ENCODE measurements around the gene HTR2A. TPM values are rescaled to one million over a fixed set of nuclear protein-coding genes. Genes with fewer than 3 reads are reported as not detected.

The HTR2A gene
- total RNA-seq, 1 experiment from 2014 or later, result not detected

DNA sequence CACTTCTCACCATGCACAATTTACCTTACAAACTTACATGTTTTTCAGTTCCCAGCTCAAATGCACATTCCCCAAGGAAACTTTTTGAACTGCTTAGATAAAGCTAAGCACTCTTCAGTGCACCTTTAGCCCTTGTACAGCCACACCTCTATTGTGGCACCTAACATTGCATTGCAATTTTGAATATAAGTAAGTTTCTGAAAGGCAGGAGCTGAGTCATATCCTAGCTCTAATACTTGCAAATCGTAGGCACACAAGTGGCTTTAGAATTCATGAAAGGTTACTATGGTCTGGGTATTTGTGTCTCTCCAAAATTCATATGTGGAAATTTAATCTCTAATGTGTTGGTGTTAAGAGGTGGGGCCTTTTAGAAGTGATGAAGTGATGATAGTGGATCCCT lies 95.0 kb downstream of the HTR2A start:
- Histone ChIP-seq H3K9me3 (ENCODE audit: control insufficient read depth, insufficient read depth, low read depth, low read length) (no peaks in the 10 kb centered on the region), H3K27me3 (ENCODE audit: control insufficient read depth, insufficient read depth, low read length) (no peaks in the 10 kb centered on the region), H3K27ac (ENCODE audit: low read length) (no peak overlapping the region), H3K4me1 (ENCODE audit: control insufficient read depth, insufficient read depth, low read length) (peaks cover 7% of the 10 kb centered on the region), H3K4me3 (ENCODE audit: low read depth in 2 of 2, low read length in 2 of 2) (no peak overlapping the region), H3K36me3 (ENCODE audit: control insufficient read depth, insufficient read depth, low read length) (no peaks in the 10 kb centered on the region)
- DNase-seq (ENCODE audit: low read depth, low spot score) (no peak), ATAC-seq (no peak)
- TF ChIP-seq TCF7L2 (IDR thresholded peaks at IDR 0.05; ENCODE audit: low read depth, low read length), result no peak
- no peak for TF ChIP-seq POLR2AphosphoS5 (IDR thresholded peaks at IDR 0.05; ENCODE audit: low read depth, low read length)
- TF ChIP-seq, protein P1, sequence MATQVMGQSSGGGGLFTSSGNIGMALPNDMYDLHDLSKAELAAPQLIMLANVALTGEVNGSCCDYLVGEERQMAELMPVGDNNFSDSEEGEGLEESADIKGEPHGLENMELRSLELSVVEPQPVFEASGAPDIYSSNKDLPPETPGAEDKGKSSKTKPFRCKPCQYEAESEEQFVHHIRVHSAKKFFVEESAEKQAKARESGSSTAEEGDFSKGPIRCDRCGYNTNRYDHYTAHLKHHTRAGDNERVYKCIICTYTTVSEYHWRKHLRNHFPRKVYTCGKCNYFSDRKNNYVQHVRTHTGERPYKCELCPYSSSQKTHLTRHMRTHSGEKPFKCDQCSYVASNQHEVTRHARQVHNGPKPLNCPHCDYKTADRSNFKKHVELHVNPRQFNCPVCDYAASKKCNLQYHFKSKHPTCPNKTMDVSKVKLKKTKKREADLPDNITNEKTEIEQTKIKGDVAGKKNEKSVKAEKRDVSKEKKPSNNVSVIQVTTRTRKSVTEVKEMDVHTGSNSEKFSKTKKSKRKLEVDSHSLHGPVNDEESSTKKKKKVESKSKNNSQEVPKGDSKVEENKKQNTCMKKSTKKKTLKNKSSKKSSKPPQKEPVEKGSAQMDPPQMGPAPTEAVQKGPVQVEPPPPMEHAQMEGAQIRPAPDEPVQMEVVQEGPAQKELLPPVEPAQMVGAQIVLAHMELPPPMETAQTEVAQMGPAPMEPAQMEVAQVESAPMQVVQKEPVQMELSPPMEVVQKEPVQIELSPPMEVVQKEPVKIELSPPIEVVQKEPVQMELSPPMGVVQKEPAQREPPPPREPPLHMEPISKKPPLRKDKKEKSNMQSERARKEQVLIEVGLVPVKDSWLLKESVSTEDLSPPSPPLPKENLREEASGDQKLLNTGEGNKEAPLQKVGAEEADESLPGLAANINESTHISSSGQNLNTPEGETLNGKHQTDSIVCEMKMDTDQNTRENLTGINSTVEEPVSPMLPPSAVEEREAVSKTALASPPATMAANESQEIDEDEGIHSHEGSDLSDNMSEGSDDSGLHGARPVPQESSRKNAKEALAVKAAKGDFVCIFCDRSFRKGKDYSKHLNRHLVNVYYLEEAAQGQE (IDR thresholded peaks at IDR 0.05; ENCODE audit: insufficient read depth in 1 of 2, low read depth in 2 of 2, low read length in 1 of 2), result no peak
- TF ChIP-seq SIN3A (IDR thresholded peaks at IDR 0.05; ENCODE audit: borderline replicate concordance, insufficient read depth, low read depth, low read length), result no peak
- TF ChIP-seq, protein P2, sequence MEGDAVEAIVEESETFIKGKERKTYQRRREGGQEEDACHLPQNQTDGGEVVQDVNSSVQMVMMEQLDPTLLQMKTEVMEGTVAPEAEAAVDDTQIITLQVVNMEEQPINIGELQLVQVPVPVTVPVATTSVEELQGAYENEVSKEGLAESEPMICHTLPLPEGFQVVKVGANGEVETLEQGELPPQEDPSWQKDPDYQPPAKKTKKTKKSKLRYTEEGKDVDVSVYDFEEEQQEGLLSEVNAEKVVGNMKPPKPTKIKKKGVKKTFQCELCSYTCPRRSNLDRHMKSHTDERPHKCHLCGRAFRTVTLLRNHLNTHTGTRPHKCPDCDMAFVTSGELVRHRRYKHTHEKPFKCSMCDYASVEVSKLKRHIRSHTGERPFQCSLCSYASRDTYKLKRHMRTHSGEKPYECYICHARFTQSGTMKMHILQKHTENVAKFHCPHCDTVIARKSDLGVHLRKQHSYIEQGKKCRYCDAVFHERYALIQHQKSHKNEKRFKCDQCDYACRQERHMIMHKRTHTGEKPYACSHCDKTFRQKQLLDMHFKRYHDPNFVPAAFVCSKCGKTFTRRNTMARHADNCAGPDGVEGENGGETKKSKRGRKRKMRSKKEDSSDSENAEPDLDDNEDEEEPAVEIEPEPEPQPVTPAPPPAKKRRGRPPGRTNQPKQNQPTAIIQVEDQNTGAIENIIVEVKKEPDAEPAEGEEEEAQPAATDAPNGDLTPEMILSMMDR (IDR thresholded peaks at IDR 0.05), result no peak
- BruUV-seq (replicated peaks), result no TSS peak
- ChIA-PET CTCF (no interaction called here), POLR2A (no interaction called here)
- in situ Hi-C loops (cut with HindIII; ENCODE audit: low pct_unique_long_range_greater_than_20kb, low sequenced_read_pairs) (no loop called here), intact Hi-C loops (cut with micrococcal nuclease; ENCODE audit: unreplicated experiment) (no loop called here)

DNA sequence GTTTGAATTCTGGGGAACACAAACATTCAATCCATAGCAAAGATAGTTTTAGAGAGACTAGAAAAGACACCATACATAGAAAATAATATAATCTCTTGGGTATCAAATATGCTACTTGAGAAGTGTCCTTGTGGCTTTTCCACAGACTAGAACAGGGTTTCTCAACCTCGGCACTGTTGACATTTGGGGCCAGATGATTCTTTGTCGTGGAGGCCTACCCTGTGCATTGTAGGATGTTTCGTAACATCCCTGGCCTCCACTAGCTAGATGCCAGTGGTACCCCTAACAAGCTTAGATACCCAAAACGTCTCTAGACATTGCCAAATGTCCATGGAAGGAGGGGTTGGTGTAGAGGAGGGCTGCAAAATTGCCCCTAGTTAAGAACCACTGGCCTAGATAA lies 97.7 kb downstream of the HTR2A start:
- ATAC-seq, result no peak
- Histone ChIP-seq H3K27ac (ENCODE audit: low read length) (no peak overlapping the region), H3K4me1 (ENCODE audit: control insufficient read depth, insufficient read depth, low read length) (peaks cover 7% of the 10 kb centered on the region), H3K36me3 (ENCODE audit: control insufficient read depth, insufficient read depth, low read length) (no peaks in the 10 kb centered on the region; the same call in 1 of the 2 replicates), H3K4me3 (ENCODE audit: low read depth in 2 of 2, low read length in 2 of 2) (no peak overlapping the region), H3K9me3 (ENCODE audit: control insufficient read depth, insufficient read depth, low read depth, low read length) (no peaks in the 10 kb centered on the region), H3K27me3 (ENCODE audit: control insufficient read depth, insufficient read depth, low read length) (no peaks in the 10 kb centered on the region)
- DNase-seq (ENCODE audit: low read depth, low spot score), result no peak
- no TSS peak for BruUV-seq (replicated peaks)
- in situ Hi-C loops (cut with HindIII; ENCODE audit: low pct_unique_long_range_greater_than_20kb, low sequenced_read_pairs) (no loop called here), intact Hi-C loops (cut with micrococcal nuclease; ENCODE audit: unreplicated experiment) (no loop called here)
- TF ChIP-seq SIN3A (IDR thresholded peaks at IDR 0.05; ENCODE audit: borderline replicate concordance, insufficient read depth, low read depth, low read length) (no peak), TCF7L2 (IDR thresholded peaks at IDR 0.05; ENCODE audit: low read depth, low read length) (no peak)
- ChIA-PET POLR2A (no interaction called here), CTCF (no interaction called here)

DNA sequence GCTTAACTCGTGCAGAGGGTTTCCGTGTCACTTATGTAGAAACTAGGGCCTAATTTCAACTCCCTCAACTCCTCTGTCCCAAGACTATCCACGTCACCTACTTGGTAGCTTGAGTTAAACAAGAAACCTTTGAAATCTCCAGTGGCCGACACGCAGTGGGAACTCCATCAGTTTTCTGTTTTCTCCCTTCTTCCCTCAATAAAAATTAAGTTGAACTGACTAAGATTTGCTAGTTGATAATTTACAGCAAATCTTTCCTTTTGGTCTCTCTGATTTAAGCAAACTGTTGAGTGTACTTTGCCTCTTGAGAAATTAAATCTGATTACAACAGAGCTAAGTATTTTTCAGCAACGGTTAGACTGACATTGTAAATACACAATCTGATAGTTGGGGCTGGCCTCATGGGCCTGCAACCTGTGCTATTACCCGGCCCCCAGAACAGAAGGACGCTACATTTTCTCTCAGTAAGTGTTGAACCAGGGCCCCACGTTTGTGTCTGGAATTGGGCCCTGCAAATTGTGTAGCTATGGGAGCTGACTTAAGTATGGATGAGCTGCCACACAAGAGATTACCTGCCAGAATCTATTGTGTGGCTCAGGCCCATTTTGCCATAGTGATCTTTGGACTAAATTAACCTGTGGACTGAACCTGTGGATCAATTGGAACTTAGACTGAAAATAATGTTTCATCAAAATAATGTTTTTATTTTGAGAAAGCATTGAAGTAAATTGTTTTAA lies 99.2 kb downstream of the HTR2A start:
- Histone ChIP-seq H3K27ac (ENCODE audit: low read length) (peak overlapping the region; percentile 93), H3K4me1 (ENCODE audit: control insufficient read depth, insufficient read depth, low read length) (peaks cover 7% of the 10 kb centered on the region), H3K9me3 (ENCODE audit: control insufficient read depth, insufficient read depth, low read depth, low read length) (no peaks in the 10 kb centered on the region), H3K27me3 (ENCODE audit: control insufficient read depth, insufficient read depth, low read length) (no peaks in the 10 kb centered on the region), H3K4me3 (ENCODE audit: low read depth in 2 of 2, low read length in 2 of 2) (peak overlapping the region; percentile 75 to 81), H3K36me3 (ENCODE audit: control insufficient read depth, insufficient read depth, low read length) (peaks cover 2% of the 10 kb centered on the region)
- POLR2A ChIA-PET, result interaction anchor here (0.7 kb wide), 1 partner anchor 962 kb away, joined by 4 read pairs; no protein-coding TSS in a partner anchor
- no TSS peak for BruUV-seq (replicated peaks)
- ATAC-seq (no peak; the same call in 1 of the 2 replicates), DNase-seq (ENCODE audit: low read depth, low spot score) (no peak)
- intact Hi-C loops (cut with micrococcal nuclease; ENCODE audit: unreplicated experiment), result no loop called here
- CTCF ChIA-PET, result no interaction called here
- in situ Hi-C loops (cut with HindIII; ENCODE audit: low pct_unique_long_range_greater_than_20kb, low sequenced_read_pairs), result no loop called here
- TF ChIP-seq, protein P2 (IDR thresholded peaks at IDR 0.05), result no peak
- no peak for TF ChIP-seq TCF7L2 (IDR thresholded peaks at IDR 0.05; ENCODE audit: low read depth, low read length)
- no peak for TF ChIP-seq POLR2AphosphoS5 (IDR thresholded peaks at IDR 0.05; ENCODE audit: low read depth, low read length)
- TF ChIP-seq, protein P1 (IDR thresholded peaks at IDR 0.05; ENCODE audit: insufficient read depth in 1 of 2, low read depth in 2 of 2, low read length in 1 of 2), result no peak
- TF ChIP-seq SIN3A (IDR thresholded peaks at IDR 0.05; ENCODE audit: borderline replicate concordance, insufficient read depth, low read depth, low read length), result no peak
